Ishikawa (cell line): ENCODE results near the gene ACTN1.

Source experiments
- CEBPB ChIP-seq: IDR thresholded peaks from 2 replicates; pipeline ENCODE4 v1.6.1; 2012
- CREB1 ChIP-seq: IDR thresholded peaks from 2 replicates; pipeline ENCODE4 v1.6.1; 2012; ENCODE audit warnings: low read depth
- EGR1 ChIP-seq: IDR thresholded peaks from 2 replicates; pipeline ENCODE4 v1.6.1; 2012
- EP300 ChIP-seq: IDR thresholded peaks from 2 replicates; pipeline ENCODE4 v1.6.1; 2012; ENCODE audit warnings: borderline replicate concordance
- FOXM1 ChIP-seq: IDR thresholded peaks from 2 replicates; pipeline ENCODE4 v1.6.1; 2012; ENCODE audit warnings: low read depth, borderline replicate concordance
- NFIC ChIP-seq: IDR thresholded peaks from 2 replicates; pipeline ENCODE4 v1.6.1; 2012
- RAD21 ChIP-seq: IDR thresholded peaks from 2 replicates; pipeline ENCODE4 v1.6.1; 2012; ENCODE audit warnings: low read depth
- TAF1 ChIP-seq: IDR thresholded peaks from 2 replicates; pipeline ENCODE4 v1.6.1; 2012; ENCODE audit warnings: low read depth, mild to moderate bottlenecking
- TCF12 ChIP-seq: IDR thresholded peaks from 2 replicates; pipeline ENCODE4 v1.6.1; 2012; ENCODE audit warnings: low read depth
- TEAD4 ChIP-seq: IDR thresholded peaks from 2 replicates; pipeline ENCODE4 v1.6.1; 2012
- YY1 ChIP-seq: IDR thresholded peaks from 2 replicates; pipeline ENCODE4 v1.6.1; 2012; ENCODE audit warnings: low read depth
- ZBTB7A ChIP-seq: IDR thresholded peaks from 2 replicates; pipeline ENCODE4 v1.6.1; 2012; ENCODE audit warnings: low read depth
- TF ChIP-seq, protein P1 (sequence below): IDR thresholded peaks from 2 replicates; pipeline ENCODE4 v1.6.1; 2012
- TF ChIP-seq, protein P2 (sequence below): IDR thresholded peaks from 2 replicates; pipeline ENCODE4 v1.6.1; 2012; ENCODE audit warnings: low read depth, mild to moderate bottlenecking
- TF ChIP-seq, protein P3 (sequence below): IDR thresholded peaks from 2 replicates; pipeline ENCODE4 v1.6.1; 2012

Gene ACTN1

DNA sequence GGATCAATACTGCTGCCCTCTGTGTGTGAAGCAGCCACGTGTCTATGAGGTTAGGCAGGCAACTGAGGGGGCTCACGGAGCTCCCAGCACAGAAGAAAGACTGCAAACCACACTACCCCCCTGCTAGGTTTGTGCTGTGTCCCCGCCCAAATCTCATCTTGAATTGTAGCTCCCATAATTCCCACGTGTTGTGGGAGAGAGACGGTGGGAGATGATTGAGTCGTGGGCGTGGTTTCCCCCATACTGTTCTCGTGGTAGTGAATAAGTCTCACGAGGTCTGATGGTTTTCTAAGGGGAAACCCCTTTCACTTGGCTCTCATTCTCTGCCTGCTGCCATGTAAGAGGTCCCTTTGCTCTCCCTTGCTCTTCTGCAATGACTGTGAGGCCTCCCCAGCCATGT, 68.6 kb downstream of the ACTN1 start:
- TF ChIP-seq TEAD4 (no peak), NFIC (no peak), EP300 (no peak), TCF12 (no peak), TAF1 (no peak), ZBTB7A (no peak)
- TF ChIP-seq, protein P1, sequence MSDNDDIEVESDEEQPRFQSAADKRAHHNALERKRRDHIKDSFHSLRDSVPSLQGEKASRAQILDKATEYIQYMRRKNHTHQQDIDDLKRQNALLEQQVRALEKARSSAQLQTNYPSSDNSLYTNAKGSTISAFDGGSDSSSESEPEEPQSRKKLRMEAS, result no peak
- TF ChIP-seq, protein P2, sequence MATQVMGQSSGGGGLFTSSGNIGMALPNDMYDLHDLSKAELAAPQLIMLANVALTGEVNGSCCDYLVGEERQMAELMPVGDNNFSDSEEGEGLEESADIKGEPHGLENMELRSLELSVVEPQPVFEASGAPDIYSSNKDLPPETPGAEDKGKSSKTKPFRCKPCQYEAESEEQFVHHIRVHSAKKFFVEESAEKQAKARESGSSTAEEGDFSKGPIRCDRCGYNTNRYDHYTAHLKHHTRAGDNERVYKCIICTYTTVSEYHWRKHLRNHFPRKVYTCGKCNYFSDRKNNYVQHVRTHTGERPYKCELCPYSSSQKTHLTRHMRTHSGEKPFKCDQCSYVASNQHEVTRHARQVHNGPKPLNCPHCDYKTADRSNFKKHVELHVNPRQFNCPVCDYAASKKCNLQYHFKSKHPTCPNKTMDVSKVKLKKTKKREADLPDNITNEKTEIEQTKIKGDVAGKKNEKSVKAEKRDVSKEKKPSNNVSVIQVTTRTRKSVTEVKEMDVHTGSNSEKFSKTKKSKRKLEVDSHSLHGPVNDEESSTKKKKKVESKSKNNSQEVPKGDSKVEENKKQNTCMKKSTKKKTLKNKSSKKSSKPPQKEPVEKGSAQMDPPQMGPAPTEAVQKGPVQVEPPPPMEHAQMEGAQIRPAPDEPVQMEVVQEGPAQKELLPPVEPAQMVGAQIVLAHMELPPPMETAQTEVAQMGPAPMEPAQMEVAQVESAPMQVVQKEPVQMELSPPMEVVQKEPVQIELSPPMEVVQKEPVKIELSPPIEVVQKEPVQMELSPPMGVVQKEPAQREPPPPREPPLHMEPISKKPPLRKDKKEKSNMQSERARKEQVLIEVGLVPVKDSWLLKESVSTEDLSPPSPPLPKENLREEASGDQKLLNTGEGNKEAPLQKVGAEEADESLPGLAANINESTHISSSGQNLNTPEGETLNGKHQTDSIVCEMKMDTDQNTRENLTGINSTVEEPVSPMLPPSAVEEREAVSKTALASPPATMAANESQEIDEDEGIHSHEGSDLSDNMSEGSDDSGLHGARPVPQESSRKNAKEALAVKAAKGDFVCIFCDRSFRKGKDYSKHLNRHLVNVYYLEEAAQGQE, result no peak
- TF ChIP-seq, protein P3, sequence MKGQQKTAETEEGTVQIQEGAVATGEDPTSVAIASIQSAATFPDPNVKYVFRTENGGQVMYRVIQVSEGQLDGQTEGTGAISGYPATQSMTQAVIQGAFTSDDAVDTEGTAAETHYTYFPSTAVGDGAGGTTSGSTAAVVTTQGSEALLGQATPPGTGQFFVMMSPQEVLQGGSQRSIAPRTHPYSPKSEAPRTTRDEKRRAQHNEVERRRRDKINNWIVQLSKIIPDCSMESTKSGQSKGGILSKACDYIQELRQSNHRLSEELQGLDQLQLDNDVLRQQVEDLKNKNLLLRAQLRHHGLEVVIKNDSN, result no peak

DNA sequence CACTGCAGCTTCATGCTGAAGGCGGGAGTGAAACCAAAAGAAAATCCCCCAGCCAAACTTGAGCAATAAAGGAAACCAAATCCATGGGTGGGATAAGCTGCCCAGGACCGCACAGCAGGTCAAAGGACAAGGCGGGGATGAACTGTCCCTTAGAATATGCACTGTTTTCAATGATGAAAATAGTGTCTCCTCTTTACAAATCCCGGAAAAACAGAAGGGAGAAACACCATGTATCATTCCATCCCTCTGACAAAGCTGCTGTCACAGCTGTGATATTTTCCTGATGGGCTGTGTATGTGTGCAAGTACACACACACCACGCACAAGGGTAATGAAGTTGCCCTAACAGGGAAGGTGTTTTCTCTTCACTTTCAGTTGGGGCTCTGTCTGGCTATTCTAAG, 70.3 kb downstream of the ACTN1 start:
- no peak for TF ChIP-seq FOXM1
- TF ChIP-seq CREB1, result no peak
- TF ChIP-seq TAF1, result no peak
- no peak for TF ChIP-seq EP300
- TF ChIP-seq, protein P2, result no peak
- TF ChIP-seq TEAD4, result no peak
- TF ChIP-seq CEBPB, result no peak
- TF ChIP-seq YY1, result no peak
- TF ChIP-seq, protein P3, result no peak
- TF ChIP-seq NFIC, result no peak

DNA sequence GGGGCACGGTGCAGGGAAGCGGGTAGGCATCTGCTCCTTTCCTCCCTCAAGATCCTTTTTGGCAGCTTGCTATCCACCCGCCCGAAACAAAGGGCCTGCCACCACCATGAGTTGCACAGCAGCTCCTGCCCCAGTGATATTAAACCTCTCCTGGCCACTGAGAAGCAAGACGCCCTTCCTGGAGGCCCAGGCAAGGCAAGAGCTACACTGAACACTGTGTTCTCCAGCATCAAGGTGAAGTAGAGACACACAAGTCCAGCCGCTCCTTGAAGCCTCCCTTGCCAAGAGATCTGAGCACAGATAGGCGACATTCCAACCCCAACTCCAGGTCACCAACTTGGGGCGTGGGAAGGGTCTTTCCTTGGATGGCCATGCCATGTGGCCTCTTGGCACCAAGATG, 70.9 kb downstream of the ACTN1 start:
- TF ChIP-seq ZBTB7A (no peak), CREB1 (no peak), FOXM1 (no peak), YY1 (no peak), EGR1 (no peak), TAF1 (no peak), NFIC (no peak), TCF12 (no peak), RAD21 (no peak), TEAD4 (no peak), CEBPB (no peak), EP300 (no peak)
- TF ChIP-seq, protein P3, result no peak
- TF ChIP-seq, protein P2, result no peak
- TF ChIP-seq, protein P1, result no peak

DNA sequence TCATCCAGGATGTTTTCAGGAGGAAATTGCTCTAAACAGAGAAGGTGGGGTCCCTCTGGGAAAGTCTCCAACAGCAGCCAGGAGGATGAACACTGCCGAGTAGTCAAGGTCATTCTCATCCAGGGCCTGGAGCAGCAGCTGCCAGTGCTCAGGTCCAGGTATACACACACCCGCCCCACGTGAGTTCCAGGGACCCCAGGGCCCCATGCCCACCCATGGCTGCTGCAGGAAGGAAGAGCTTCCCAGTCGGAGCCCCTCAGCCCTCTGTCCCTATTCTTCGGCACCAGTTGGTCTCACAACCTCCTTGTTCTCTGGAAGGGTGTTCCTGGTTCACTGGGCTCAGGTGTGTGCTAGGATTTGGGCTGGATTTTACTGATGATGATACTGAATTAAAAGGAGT, 72.7 kb downstream of the ACTN1 start:
- TF ChIP-seq, protein P2, result no peak
- TF ChIP-seq CEBPB (no peak), RAD21 (no peak)
